ENCODE data around the gene ARHGEF11.

ARHGEF11 gene

GRCh38 chr1:156947818-156948525, 97.6 kb downstream of the ARHGEF11 start:
- no peak for DNase-seq

GRCh38 chr1:156947127-156947526, 98.4 kb downstream of the ARHGEF11 start:
- DNase-seq, result no peak

DNA sequence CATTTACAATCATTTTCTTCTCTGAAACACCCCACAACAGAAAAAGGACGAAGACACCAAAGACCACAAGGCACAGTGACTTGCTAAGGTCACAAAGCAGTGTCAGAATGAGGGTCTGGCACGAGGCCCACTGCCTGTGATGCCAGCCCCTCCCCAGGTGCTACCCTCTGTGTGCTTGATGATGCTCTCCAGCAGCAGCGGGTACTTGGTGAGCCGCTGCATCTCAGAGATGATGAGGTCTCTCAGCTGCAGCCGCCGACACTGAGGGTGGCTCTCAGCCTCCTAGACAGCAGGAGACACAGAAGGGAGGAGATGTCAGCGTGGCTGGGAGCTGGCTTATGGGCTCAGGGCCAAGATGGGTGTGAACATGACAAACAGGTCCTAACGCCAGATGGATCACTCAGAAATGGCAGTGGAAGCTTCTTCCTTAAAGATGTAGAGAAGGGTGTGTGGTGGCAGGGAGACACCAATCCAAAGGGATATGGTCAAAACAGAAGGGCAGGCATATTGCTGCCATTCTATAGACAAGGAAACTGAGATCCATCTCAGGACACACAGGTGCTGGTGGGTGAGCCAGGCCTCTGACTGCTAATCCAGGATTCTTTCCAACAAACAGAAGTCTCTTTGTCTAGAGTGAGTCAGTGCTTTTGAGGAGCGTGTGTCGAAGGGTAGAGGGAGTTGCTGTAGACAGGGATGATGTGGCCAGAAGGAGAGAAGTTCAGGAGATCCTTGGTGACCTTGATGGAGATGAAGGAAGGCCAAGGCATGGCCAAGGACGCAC, 99.5 kb downstream of the ARHGEF11 start:
- no peak for DNase-seq

DNA sequence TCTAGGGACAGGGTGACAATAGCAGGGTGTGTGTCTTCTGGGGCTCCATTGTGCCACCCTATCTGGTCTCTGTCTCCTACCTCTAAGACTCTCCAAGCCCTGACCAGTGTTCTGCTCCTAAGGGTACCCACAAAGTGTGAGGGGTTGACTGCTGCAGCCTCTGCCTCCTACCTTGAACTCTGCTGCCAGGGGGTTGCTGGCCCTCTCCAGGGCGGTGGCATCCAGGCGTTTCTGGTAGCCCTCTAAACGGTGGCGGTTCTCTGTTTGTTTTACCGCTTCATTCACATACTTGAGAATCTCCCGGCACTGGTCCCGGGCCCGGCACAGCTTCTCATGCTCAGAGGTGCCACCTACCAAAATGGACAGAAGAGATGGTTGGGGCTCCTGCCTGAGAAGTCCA, 100.7 kb downstream of the ARHGEF11 start:
- no peak for DNase-seq

- DNase-seq, result no peak
Observed at GRCh38 chr1:156944268-156944667, 101.3 kb downstream of the ARHGEF11 start.

- no peak for DNase-seq
Observed at GRCh38 chr1:156943756-156944155, 101.8 kb downstream of the ARHGEF11 start.

DNA sequence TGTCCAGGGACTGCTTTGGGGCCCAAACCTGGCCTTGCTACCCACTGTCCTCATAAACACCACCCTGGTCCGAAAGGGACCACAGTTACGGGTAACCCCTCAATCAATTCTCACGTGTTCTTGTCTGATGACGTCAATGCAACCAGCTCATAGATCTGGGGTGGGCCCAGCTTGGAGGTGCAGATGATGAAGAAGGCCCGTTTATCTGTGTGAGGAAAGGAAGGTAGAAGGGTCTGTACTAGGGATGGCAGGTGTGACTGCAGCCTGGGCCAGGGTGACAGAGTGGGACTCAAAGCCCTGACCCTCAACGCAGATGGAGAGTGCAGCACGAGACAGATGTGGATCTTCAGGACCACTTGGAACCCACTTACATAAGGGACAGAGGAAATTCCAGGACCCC, 103.0 kb downstream of the ARHGEF11 start:
- no peak for DNase-seq

GRCh38 chr1:156942176-156942575, 103.4 kb downstream of the ARHGEF11 start:
- DNase-seq, result no peak

GRCh38 chr1:156941675-156942074, 103.9 kb downstream of the ARHGEF11 start:
- DNase-seq, result no peak

DNA sequence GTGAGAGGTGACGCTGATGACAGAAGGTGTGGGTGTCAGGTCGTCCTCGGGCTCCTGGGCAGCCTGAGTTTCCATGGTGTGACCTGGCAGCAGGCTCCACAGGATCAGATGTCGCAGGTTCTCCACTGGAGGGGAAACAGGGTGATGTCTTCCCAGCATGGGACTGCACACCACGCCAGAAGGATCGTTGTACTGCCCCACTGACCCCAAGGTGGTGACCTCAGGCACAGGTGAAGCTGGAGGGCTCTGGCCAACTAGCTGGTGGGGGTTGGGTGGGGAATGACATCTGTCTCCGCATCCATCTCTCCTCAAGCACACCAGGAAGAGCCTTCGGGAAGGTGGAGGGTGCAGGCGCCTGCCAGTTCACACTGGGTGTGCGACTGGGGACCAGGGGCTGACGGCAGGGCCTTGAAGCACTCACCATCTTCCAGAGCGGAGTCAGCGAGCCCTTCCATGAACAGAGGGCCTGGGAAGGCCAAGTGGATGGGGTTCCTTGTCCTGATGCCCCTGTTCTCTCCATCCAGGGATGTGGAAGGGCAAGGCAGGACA, 105.7 kb downstream of the ARHGEF11 start:
- DNase-seq, result no peak

GRCh38 chr1:156938813-156939212, 106.7 kb downstream of the ARHGEF11 start:
- DNase-seq, result no peak

DNA sequence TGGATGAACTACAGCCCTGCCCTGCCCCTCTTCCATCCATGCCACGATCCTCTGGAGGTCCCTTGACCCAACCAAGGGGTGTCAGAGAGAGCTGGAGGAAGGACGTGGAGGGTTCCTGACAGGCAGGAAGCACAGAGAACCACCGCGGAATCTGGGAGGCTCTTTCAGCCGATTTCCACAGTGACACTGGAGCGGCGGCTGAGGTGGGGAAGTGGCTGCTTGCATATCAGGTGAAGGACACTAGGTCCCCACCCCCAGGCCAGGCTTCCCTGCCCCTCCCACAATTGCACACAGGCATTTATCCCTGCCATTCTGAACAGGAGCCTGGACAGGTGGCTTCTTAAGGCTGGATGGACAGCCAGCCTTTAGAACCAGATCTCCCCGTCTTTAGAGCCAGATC, 107.7 kb downstream of the ARHGEF11 start:
- DNase-seq, result no peak

DNA sequence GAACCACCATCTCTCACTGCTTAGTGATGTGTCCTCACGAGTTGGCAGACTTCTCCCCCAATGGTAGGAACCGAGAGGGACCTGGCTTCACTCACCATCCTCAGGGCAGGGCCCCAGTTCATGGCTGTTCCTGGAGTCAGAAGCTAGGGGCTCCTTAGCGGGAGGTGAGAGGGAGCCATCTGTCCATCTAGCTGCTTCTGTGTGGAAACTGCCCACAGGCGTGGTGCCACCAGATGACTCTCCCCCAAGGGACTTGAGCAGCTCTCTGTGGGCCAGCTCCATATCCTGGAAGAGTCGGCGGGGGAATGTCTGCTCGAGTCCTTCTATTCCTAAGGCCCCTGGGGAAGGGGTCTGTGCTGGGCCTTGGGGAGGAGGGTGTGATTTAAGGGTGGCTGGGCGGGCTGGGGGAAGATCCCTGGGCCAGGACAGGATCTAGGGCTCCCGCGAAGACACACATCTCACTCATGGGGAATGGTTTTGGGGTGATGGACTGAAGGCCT, 108.8 kb downstream of the ARHGEF11 start:
- DNase-seq, result no peak

GRCh38 chr1:156936191-156936590, 109.4 kb downstream of the ARHGEF11 start:
- no peak for DNase-seq

DNA sequence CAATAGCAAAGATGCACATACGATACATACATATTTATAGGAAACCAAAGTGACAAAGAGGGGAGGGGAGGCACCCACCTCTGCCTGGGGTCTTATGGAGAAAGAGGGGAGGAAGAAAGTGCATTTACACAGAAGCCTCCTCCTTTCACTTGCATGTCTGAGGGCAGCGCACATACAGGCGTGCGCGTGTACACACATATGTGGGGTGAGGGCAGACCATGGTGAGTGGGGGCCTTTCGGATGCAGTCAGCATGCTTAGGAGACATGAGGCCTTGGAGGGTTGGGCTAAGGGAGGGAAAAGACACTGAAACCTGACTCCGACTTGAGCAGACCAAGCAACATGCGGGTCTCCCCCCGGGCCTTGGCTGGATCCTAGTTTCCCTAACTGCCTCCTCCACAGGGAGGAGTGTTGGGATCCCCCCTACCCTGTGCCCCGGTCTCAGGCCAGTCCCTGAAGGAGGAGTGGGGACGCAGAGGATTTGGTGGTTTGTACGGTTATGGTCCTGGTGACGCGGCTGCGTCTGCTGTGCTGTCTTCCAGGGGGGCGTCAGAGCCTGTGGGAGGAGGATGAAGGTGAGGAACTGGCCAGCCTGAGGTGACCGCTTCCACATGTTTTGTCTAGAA, 109.9 kb downstream of the ARHGEF11 start:
- no peak for DNase-seq

DNA sequence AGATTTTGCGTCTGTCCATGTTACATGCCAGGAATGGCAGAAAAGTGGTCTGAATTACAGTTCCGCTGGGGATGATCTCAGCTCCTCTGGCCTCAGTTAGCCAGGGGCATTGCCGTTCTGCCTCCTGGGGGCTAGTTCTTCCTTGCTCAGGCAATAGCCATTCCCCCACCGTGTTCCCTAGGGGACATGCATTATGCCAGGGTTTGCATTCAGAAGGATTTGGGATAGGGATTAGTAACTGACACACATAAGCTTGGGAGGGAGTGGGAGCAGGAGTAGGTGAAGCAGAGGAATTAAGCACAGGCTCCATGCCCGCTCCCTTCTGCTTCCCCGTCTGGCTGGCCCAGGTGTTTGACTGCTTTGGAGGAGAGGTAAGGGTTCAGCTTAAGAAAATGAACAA, 112.4 kb downstream of the ARHGEF11 start:
- no peak for DNase-seq

- no peak for DNase-seq
Observed at GRCh38 chr1:156931974-156932710, 113.4 kb downstream of the ARHGEF11 start.

DNA sequence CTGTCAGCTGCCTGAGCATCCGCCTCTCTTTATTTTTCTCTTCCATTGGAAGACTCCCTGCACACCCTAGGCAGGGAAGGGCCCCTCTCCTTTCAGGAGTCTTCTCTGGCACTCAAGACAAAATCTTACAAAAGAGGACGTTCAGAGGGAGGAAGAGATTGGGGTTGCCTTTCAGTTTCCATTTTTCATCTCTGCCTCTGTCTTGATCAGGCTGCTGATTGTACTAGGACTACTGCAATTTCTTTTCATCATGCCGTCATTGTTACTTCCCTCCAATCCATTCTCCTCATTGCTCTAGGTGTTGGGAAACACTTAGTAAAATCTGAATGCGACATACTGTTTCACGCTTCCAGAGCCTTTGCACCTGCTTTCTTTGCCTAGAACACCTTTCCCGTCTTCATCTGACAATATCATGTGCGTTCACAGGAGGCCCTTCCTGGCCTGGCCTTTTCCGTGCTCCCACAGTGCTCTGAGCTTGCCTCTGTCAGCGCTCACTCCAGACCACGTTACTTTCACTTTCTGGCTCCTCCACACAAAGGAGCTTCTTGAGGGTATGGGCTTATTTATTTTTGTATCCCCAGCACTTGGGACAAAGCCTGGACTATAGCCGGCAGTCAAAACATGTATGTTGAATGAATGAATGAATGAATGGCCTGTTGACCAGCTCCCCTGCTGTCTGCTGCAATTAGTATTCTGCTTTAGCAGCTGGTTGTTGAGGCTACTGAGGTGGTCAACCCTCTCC, 114.2 kb downstream of the ARHGEF11 start:
- DNase-seq, result no peak

DNA sequence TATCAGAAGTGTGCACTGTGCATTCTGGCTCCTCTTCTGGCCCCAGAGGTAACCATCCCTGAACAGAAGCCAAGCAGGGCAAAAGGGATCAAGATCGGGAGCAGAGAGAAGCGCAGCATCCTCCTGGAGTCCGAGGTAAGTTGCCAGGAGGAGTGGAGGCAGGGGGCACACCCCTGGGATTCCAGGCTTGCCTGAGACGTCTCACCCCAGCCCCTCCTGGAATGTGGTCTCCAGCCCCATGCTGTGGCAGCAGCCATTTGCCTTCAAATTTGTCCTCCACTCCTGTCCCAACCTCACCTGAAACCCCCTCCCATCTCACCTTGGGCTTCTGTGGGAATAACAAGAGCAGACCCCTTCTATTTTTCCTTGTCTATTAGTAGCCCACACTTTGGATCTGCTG, 115.1 kb downstream of the ARHGEF11 start:
- no peak for DNase-seq

DNA sequence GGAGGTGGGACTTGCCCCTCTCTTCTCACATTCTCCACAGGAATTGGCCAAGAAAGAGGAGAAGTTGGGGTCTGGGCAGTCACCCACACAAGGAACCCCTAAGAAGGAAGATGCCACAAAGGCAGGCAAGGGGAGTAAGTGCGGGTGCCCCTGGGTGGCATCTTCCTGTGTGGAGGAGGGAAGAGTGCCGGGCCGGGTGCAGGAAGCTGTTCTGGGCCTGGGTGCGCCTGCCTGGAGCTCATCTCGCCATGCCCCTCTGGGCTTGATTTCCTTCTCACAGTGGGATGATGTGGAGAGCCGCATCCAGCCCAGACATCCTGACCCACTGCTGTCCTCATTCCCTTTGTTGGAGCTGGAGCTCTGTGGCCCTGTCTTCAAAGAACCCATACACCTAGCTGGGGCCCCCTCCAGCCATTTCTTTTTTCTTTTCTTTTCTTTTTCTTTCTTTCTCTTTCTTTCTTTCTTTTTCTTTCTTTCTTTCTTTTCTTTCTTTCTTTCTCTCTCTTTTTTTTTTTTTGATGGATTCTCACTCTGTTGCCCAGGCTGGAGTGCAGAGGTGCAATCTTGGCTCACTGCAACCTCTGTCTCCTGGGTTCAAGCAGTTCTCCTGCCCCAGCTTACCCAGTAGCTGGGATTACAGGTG, 115.8 kb downstream of the ARHGEF11 start:
- no peak for DNase-seq

DNA sequence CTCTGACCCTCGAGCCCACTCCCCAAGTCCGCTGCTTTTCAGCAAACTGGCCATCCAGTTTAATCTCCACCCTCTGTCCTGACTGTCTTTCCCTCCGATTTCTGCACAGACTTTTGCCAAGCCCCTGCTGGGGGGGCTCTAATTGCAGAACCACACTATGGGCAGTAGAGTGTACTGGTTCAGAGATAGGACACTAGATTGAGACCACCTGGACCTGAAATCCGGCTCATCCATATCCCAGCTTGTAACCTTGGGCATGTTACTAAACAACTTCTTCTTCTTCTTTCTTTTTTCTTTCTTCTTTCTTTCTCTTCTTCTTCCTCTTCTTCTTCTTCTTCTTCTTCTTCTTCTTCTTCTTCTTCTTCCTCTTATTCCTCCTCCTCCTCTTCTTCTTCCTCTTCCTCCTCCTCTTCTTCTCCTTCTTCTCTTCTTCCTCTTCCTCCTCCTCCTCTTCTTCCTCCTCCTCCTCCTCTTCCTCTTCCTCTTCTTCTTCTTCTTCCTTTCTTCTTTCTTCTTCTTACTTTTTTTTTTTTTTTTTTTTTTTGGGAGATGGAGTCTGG, 117.4 kb downstream of the ARHGEF11 start:
- DNase-seq, result no peak
